Measurements from ENCODE around the gene ARHGAP40. TPM values are rescaled to one million over a fixed set of nuclear protein-coding genes. Genes with fewer than 3 reads are reported as not detected.

Gene ARHGAP40
- total and polyA plus RNA-seq, 2 donors (not counting 1 experiment from before 2014, with no cell fraction given): not detected

- Histone ChIP-seq H3K27ac (ENCODE audit: insufficient read depth, low read length) (no peak overlapping the region), H4K20me1 (ENCODE audit: control insufficient read depth, extremely low read depth, insufficient read depth, low read length) (no peaks in the 10 kb centered on the region), H3K4me3 (replicated peaks in 1 of 4; ENCODE audit: control extremely low read depth in 1 of 4, insufficient read depth in 1 of 4, low read depth in 3 of 4, low read length in 4 of 4) (no peak overlapping the region), H2AFZ (ENCODE audit: low read length) (no peak overlapping the region), H3K79me2 (ENCODE audit: control insufficient read depth, insufficient read depth, low read length) (no peaks in the 10 kb centered on the region), H3K4me2 (ENCODE audit: extremely low read depth, insufficient read depth, low read length) (no peak overlapping the region), H3K36me3 (ENCODE audit: control insufficient read depth, insufficient read depth, low read length) (no peaks in the 10 kb centered on the region), H3K4me1 (ENCODE audit: control insufficient read depth, extremely low read depth, insufficient read depth, low read length) (no peaks in the 10 kb centered on the region), H3K27me3 (ENCODE audit: control insufficient read depth, insufficient read depth, low read length) (peaks cover 11% of the 10 kb centered on the region), H3K9me3 (ENCODE audit: control insufficient read depth, insufficient read depth, low read depth, low read length) (no peaks in the 10 kb centered on the region), H3K9ac (ENCODE audit: insufficient read depth, low read length) (no peak overlapping the region)
- TF ChIP-seq EZH2 (IDR thresholded peaks at IDR 0.05; ENCODE audit: low read length, missing control alignments): no peak
- TF ChIP-seq CTCF (conservative IDR thresholded peaks at IDR 0.05 in 1 of 2, IDR thresholded peaks at IDR 0.05 in 1 of 2; ENCODE audit: low read depth in 1 of 2, low read length in 2 of 2): no peak
- DNase-seq (ENCODE audit: low read depth in 2 of 2): no peak
Observed at GRCh38 chr20:38586181-38586525, 15.5 kb upstream of the ARHGAP40 start.

GRCh38 chr20:38588303-38588702, 13.3 kb upstream of the ARHGAP40 start:
- Histone ChIP-seq H3K79me2 (ENCODE audit: control insufficient read depth, insufficient read depth, low read length) (no peaks in the 10 kb centered on the region), H3K27ac (ENCODE audit: insufficient read depth, low read length) (no peak overlapping the region)
- DNase-seq (ENCODE audit: low read depth in 2 of 2): no peak

GRCh38 chr20:38589351-38589750, 12.3 kb upstream of the ARHGAP40 start:
- no peak for DNase-seq (ENCODE audit: low read depth in 2 of 2)
- H3K9me3 ChIP-seq (ENCODE audit: control insufficient read depth, insufficient read depth, low read depth, low read length): no peaks in the 10 kb centered on the region
- no peak overlapping the region for H2AFZ ChIP-seq (ENCODE audit: low read length)
- H3K27me3 ChIP-seq (ENCODE audit: control insufficient read depth, insufficient read depth, low read length): peaks cover 2% of the 10 kb centered on the region
- H3K9ac ChIP-seq (ENCODE audit: insufficient read depth, low read length): no peak overlapping the region
- H3K27ac ChIP-seq (ENCODE audit: insufficient read depth, low read length): no peak overlapping the region
- no peak for TF ChIP-seq CTCF (conservative IDR thresholded peaks at IDR 0.05 in 1 of 2, IDR thresholded peaks at IDR 0.05 in 1 of 2; ENCODE audit: low read depth in 1 of 2, low read length in 2 of 2)
- no peak for TF ChIP-seq EZH2 (IDR thresholded peaks at IDR 0.05; ENCODE audit: low read length, missing control alignments)
- no peaks in the 10 kb centered on the region for H3K4me1 ChIP-seq (ENCODE audit: control insufficient read depth, extremely low read depth, insufficient read depth, low read length)
- H3K4me2 ChIP-seq (ENCODE audit: extremely low read depth, insufficient read depth, low read length): no peak overlapping the region
- no peaks in the 10 kb centered on the region for H4K20me1 ChIP-seq (ENCODE audit: control insufficient read depth, extremely low read depth, insufficient read depth, low read length)
- H3K36me3 ChIP-seq (ENCODE audit: control insufficient read depth, insufficient read depth, low read length): no peaks in the 10 kb centered on the region
- H3K4me3 ChIP-seq (replicated peaks in 1 of 4; ENCODE audit: control extremely low read depth in 1 of 4, insufficient read depth in 1 of 4, low read depth in 3 of 4, low read length in 4 of 4): no peak overlapping the region
- H3K79me2 ChIP-seq (ENCODE audit: control insufficient read depth, insufficient read depth, low read length): no peaks in the 10 kb centered on the region

More at GRCh38 chr20:38588303-38588702, 13.3 kb upstream of the ARHGAP40 start:
- no peaks in the 10 kb centered on the region for H3K36me3 ChIP-seq (ENCODE audit: control insufficient read depth, insufficient read depth, low read length)
- H2AFZ ChIP-seq (ENCODE audit: low read length): no peak overlapping the region
- no peaks in the 10 kb centered on the region for H3K4me1 ChIP-seq (ENCODE audit: control insufficient read depth, extremely low read depth, insufficient read depth, low read length)
- H4K20me1 ChIP-seq (ENCODE audit: control insufficient read depth, extremely low read depth, insufficient read depth, low read length): no peaks in the 10 kb centered on the region
- H3K4me2 ChIP-seq (ENCODE audit: extremely low read depth, insufficient read depth, low read length): no peak overlapping the region
- TF ChIP-seq EZH2 (IDR thresholded peaks at IDR 0.05; ENCODE audit: low read length, missing control alignments): no peak
- no peak for TF ChIP-seq CTCF (conservative IDR thresholded peaks at IDR 0.05 in 1 of 2, IDR thresholded peaks at IDR 0.05 in 1 of 2; ENCODE audit: low read depth in 1 of 2, low read length in 2 of 2)
- no peak overlapping the region for H3K4me3 ChIP-seq (replicated peaks in 1 of 4; ENCODE audit: control extremely low read depth in 1 of 4, insufficient read depth in 1 of 4, low read depth in 3 of 4, low read length in 4 of 4)
- no peaks in the 10 kb centered on the region for H3K9me3 ChIP-seq (ENCODE audit: control insufficient read depth, insufficient read depth, low read depth, low read length)
- peaks cover 10% of the 10 kb centered on the region for H3K27me3 ChIP-seq (ENCODE audit: control insufficient read depth, insufficient read depth, low read length)
- H3K9ac ChIP-seq (ENCODE audit: insufficient read depth, low read length): no peak overlapping the region
